ENCODE results near the gene ASS1. TPM values are rescaled to one million over a fixed set of nuclear protein-coding genes. Genes with fewer than 3 reads are reported as not detected.

ASS1 gene
- total and polyA plus RNA-seq, 7 donors: 31.0 to 74.4 (median 67.0) TPM

- Histone ChIP-seq H3K36me3 (ENCODE audit: insufficient read depth in 1 of 2, low read depth in 1 of 2) (no peaks in the 10 kb centered on the region), H3K4me1 (no peaks in the 10 kb centered on the region), H3K27me3 (ENCODE audit: insufficient read depth in 3 of 3, low read length in 2 of 3) (peaks cover 0 to 10% (median 0%) of the 10 kb centered on the region in 3 donors), H3K9me3 (no peaks in the 10 kb centered on the region), H3K27ac (no peak overlapping the region), H3K4me3 (no peak overlapping the region)
- DNase-seq (no peak), ATAC-seq (no peak)
- 69 to 76% (median 70%) methylated on average over 11 of the region's 11 CpGs for WGBS, 3 donors
- intact Hi-C loops (cut with DNase I): no loop called here
- TF ChIP-seq CTCF (IDR thresholded peaks at IDR 0.05): no peak
Measured at GRCh38 chr9:130414910-130415746, 29.6 kb upstream of the ASS1 start.

- 80 to 87% (median 81%) methylated on average over 5 of the region's 5 CpGs for WGBS, 3 donors
- DNase-seq: peak in 1 of 2 donors; percentile 30
Measured at GRCh38 chr9:130417602-130418001, 27.2 kb upstream of the ASS1 start.

GRCh38 chr9:130418776-130419175 lies 26.0 kb upstream of the ASS1 start:
- no peaks in the 10 kb centered on the region for H3K9me3 ChIP-seq
- H3K27me3 ChIP-seq (ENCODE audit: insufficient read depth in 3 of 3, low read length in 2 of 3): peaks cover 0 to 18% (median 0%) of the 10 kb centered on the region in 3 donors
- DNase-seq: no peak
- 91 to 95% (median 95%) methylated on average over 17 to 18 of the region's 18 CpGs for WGBS, 3 donors
- ATAC-seq: no peak
- no peak for TF ChIP-seq CTCF (IDR thresholded peaks at IDR 0.05)
- intact Hi-C loops (cut with DNase I): no loop called here
- no peak overlapping the region for H3K4me3 ChIP-seq
- H3K4me1 ChIP-seq: no peaks in the 10 kb centered on the region
- H3K27ac ChIP-seq: no peak overlapping the region
- H3K36me3 ChIP-seq (ENCODE audit: insufficient read depth in 1 of 2, low read depth in 1 of 2): no peaks in the 10 kb centered on the region

More at GRCh38 chr9:130417602-130418001, 27.2 kb upstream of the ASS1 start:
- no peaks in the 10 kb centered on the region for H3K4me1 ChIP-seq
- intact Hi-C loops (cut with DNase I): no loop called here
- H3K36me3 ChIP-seq (ENCODE audit: insufficient read depth in 1 of 2, low read depth in 1 of 2): no peaks in the 10 kb centered on the region
- H3K9me3 ChIP-seq: no peaks in the 10 kb centered on the region
- no peak overlapping the region for H3K27ac ChIP-seq
- no peak overlapping the region for H3K4me3 ChIP-seq
- peaks cover 0 to 18% (median 0%) of the 10 kb centered on the region in 3 donors for H3K27me3 ChIP-seq (ENCODE audit: insufficient read depth in 3 of 3, low read length in 2 of 3)
- no peak for ATAC-seq
- no peak for TF ChIP-seq CTCF (IDR thresholded peaks at IDR 0.05)

GRCh38 chr9:130419521-130420035 lies 25.2 kb upstream of the ASS1 start:
- Histone ChIP-seq H3K4me1 (no peaks in the 10 kb centered on the region), H3K27ac (no peak overlapping the region), H3K4me3 (no peak overlapping the region), H3K36me3 (ENCODE audit: insufficient read depth in 1 of 2, low read depth in 1 of 2) (no peaks in the 10 kb centered on the region), H3K9me3 (no peaks in the 10 kb centered on the region), H3K27me3 (ENCODE audit: insufficient read depth in 3 of 3, low read length in 2 of 3) (peaks cover 0 to 19% (median 0%) of the 10 kb centered on the region in 3 donors)
- no peak for TF ChIP-seq CTCF (IDR thresholded peaks at IDR 0.05)
- 78 to 85% (median 82%) methylated on average over 8 of the region's 8 CpGs for WGBS, 3 donors
- ATAC-seq: no peak
- intact Hi-C loops (cut with DNase I): no loop called here
- DNase-seq: no peak
